Vagina (tissue), 2 donors: ENCODE results near the gene ERN1. TPM values are rescaled to one million over a fixed set of nuclear protein-coding genes. Genes with fewer than 3 reads are reported as not detected.

Experiments
- DNase-seq, 2 donors: peaks; one replicate each; pipeline ENCODE4 v3.0.0-alpha.2; 2017; ENCODE audit errors: extremely low spot score in 2 of 2
- H3K27ac ChIP-seq: fragments of 200-600 bp; sonication (generic); one replicate; pipeline ENCODE4 v1.5.1; 2019
- H3K27me3 ChIP-seq: fragments of 200-600 bp; sonication (generic); one replicate; pipeline ENCODE4 v1.5.1; 2019
- H3K36me3 ChIP-seq, 2 donors: fragments of 200-600 bp; sonication (generic); one replicate each; pipeline ENCODE4 v1.5.1; 2017 to 2019
- H3K4me1 ChIP-seq: fragments of 200-600 bp; sonication (generic); one replicate; pipeline ENCODE4 v1.5.1; 2019
- H3K4me3 ChIP-seq, 2 donors: fragments of 200-600 bp; sonication (generic); 1 replicate in 1 of 2; 2 replicates in 1 of 2; pipeline ENCODE4 v1.5.1; 2016 to 2019
- H3K9me3 ChIP-seq: fragments of 200-600 bp; sonication (generic); one replicate; pipeline ENCODE4 v1.5.1; 2019
- POLR2A ChIP-seq, 2 donors: fragments of 450-650 bp; IDR thresholded peaks; one replicate each; pipeline ENCODE4 v1.6.1; 2017; ENCODE audit warnings: antibody characterized with exemption in 2 of 2, mild to moderate bottlenecking in 2 of 2, moderate library complexity in 2 of 2
- POLR2AphosphoS5 ChIP-seq, 2 donors: sonication (generic); formaldehyde crosslinking; IDR thresholded peaks; one replicate each; pipeline ENCODE4 v1.9.0; 2017; ENCODE audit warnings: antibody characterized with exemption in 2 of 2, mild to moderate bottlenecking in 2 of 2, low read depth in 1 of 2; ENCODE audit not compliant: insufficient read depth in 1 of 2
- intact Hi-C: fragments of 100-400 bp; cut with DNase I; formaldehyde crosslinking; loops from one replicate; pipeline ENCODE4 v1.15.1; 2023
- total RNA-seq: library from RNA; depleted of rRNA; stranded (reverse); fragments of >200 nt; gene quantifications from one replicate; pipeline ENCODE4 v1.2.3, GENCODE V29; 2016
- TF ChIP-seq, protein P1 (sequence below), 3 experiments: fragments of 450-650 bp in 2 of 3; fragments of 200-600 bp in 1 of 3; sonication (generic) in 1 of 3; IDR thresholded peaks; one replicate each; pipeline ENCODE4 v1.5.1; 2017 to 2019; ENCODE audit warnings: antibody characterized with exemption in 3 of 3, mild to moderate bottlenecking in 2 of 3, moderate library complexity in 2 of 3

The ERN1 gene
- total RNA-seq, 1 donor from 2014 or later: 31.4 TPM

GRCh38 chr17:63996430-63997182 is 133.3 kb downstream of the ERN1 start:
- Histone ChIP-seq H3K9me3 (no peaks in the 10 kb centered on the region), H3K4me1 (peaks cover 20% of the 10 kb centered on the region), H3K27ac (no peak overlapping the region), H3K27me3 (no peaks in the 10 kb centered on the region), H3K36me3 (no peaks in the 10 kb centered on the region), H3K4me3 (no peak overlapping the region)
- TF ChIP-seq, protein P1, sequence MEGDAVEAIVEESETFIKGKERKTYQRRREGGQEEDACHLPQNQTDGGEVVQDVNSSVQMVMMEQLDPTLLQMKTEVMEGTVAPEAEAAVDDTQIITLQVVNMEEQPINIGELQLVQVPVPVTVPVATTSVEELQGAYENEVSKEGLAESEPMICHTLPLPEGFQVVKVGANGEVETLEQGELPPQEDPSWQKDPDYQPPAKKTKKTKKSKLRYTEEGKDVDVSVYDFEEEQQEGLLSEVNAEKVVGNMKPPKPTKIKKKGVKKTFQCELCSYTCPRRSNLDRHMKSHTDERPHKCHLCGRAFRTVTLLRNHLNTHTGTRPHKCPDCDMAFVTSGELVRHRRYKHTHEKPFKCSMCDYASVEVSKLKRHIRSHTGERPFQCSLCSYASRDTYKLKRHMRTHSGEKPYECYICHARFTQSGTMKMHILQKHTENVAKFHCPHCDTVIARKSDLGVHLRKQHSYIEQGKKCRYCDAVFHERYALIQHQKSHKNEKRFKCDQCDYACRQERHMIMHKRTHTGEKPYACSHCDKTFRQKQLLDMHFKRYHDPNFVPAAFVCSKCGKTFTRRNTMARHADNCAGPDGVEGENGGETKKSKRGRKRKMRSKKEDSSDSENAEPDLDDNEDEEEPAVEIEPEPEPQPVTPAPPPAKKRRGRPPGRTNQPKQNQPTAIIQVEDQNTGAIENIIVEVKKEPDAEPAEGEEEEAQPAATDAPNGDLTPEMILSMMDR (IDR thresholded peaks at IDR 0.05): no peak
- no peak for TF ChIP-seq POLR2A (IDR thresholded peaks at IDR 0.05)
- TF ChIP-seq POLR2AphosphoS5 (IDR thresholded peaks at IDR 0.05; ENCODE audit: insufficient read depth in 1 of 2, low read depth in 1 of 2): no peak
- DNase-seq: no peak
- intact Hi-C loops: no loop called here

GRCh38 chr17:63995626-63996025 is 134.3 kb downstream of the ERN1 start:
- Histone ChIP-seq H3K36me3 (no peaks in the 10 kb centered on the region), H3K9me3 (no peaks in the 10 kb centered on the region), H3K27me3 (no peaks in the 10 kb centered on the region), H3K27ac (no peak overlapping the region), H3K4me3 (no peak overlapping the region), H3K4me1 (peaks cover 22% of the 10 kb centered on the region)
- no peak for DNase-seq
- no peak for TF ChIP-seq POLR2A (IDR thresholded peaks at IDR 0.05)
- no peak for TF ChIP-seq POLR2AphosphoS5 (IDR thresholded peaks at IDR 0.05; ENCODE audit: insufficient read depth in 1 of 2, low read depth in 1 of 2)
- TF ChIP-seq, protein P1 (IDR thresholded peaks at IDR 0.05): no peak
- intact Hi-C loops: no loop called here

- H3K4me3 ChIP-seq: no peak overlapping the region
- no peak overlapping the region for H3K27ac ChIP-seq
- peaks cover 21% of the 10 kb centered on the region for H3K4me1 ChIP-seq
- no peak for DNase-seq
- TF ChIP-seq POLR2AphosphoS5 (IDR thresholded peaks at IDR 0.05; ENCODE audit: insufficient read depth in 1 of 2, low read depth in 1 of 2): no peak
- no peak for TF ChIP-seq POLR2A (IDR thresholded peaks at IDR 0.05)
- TF ChIP-seq, protein P1 (IDR thresholded peaks at IDR 0.05): no peak
- intact Hi-C loops: no loop called here
- H3K9me3 ChIP-seq: no peaks in the 10 kb centered on the region
- H3K36me3 ChIP-seq: no peaks in the 10 kb centered on the region
- no peaks in the 10 kb centered on the region for H3K27me3 ChIP-seq
Observed at GRCh38 chr17:63993368-63993985, 136.5 kb downstream of the ERN1 start.

DNA sequence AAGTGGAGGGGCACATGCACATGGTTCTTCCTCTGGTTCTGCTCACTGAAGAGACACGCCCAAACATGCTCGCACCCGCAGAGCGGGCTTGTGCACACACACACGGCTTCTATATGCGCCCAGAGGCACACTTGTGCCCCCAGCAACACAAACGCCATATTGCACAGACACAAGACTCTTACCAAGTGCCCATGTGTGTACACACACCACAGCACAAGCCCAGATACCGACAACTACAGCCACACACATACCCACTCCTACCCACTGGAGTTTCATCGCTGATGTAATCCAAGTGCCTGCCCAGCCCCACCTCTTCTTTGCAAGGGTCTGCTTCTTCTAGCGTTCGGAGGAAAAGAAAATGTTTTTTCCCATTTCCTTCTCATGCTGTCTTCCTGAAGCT is 138.3 kb downstream of the ERN1 start:
- Histone ChIP-seq H3K9me3 (no peaks in the 10 kb centered on the region), H3K27me3 (no peaks in the 10 kb centered on the region), H3K36me3 (no peaks in the 10 kb centered on the region), H3K4me3 (no peak overlapping the region), H3K27ac (no peak overlapping the region), H3K4me1 (peaks cover 8% of the 10 kb centered on the region)
- TF ChIP-seq POLR2AphosphoS5 (IDR thresholded peaks at IDR 0.05; ENCODE audit: insufficient read depth in 1 of 2, low read depth in 1 of 2) (no peak), POLR2A (IDR thresholded peaks at IDR 0.05) (no peak)
- TF ChIP-seq, protein P1 (IDR thresholded peaks at IDR 0.05): no peak
- intact Hi-C loops: no loop called here
- DNase-seq: no peak
